Measurements from ENCODE around the gene ANOS1.
"Not testable (repeated sequence)": the region's sequence is repeated elsewhere in the genome, so short reads cannot be mapped to it uniquely, and the experiment has no call there.

ANOS1 gene

DNA sequence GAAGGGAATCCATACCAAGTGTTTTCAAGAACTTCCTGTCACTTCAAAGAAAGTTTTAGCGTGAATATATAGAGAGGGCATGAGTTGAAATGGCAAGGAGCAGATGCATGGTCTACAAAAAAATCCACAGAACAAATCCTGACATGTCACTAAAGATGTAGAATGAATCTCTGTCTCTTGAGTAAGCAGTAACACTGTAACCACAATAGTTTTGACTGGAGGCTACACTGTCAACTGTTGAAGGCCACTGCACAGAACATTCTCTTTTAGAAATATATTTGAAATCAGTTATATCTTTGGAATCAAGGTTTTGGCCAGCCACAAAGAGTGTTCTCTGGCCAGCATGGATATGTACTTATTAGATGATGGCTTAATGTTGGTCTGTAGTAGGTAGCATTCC is 183.5 kb downstream of the ANOS1 start:
- TF ChIP-seq, protein P1, sequence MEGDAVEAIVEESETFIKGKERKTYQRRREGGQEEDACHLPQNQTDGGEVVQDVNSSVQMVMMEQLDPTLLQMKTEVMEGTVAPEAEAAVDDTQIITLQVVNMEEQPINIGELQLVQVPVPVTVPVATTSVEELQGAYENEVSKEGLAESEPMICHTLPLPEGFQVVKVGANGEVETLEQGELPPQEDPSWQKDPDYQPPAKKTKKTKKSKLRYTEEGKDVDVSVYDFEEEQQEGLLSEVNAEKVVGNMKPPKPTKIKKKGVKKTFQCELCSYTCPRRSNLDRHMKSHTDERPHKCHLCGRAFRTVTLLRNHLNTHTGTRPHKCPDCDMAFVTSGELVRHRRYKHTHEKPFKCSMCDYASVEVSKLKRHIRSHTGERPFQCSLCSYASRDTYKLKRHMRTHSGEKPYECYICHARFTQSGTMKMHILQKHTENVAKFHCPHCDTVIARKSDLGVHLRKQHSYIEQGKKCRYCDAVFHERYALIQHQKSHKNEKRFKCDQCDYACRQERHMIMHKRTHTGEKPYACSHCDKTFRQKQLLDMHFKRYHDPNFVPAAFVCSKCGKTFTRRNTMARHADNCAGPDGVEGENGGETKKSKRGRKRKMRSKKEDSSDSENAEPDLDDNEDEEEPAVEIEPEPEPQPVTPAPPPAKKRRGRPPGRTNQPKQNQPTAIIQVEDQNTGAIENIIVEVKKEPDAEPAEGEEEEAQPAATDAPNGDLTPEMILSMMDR (IDR thresholded peaks at IDR 0.05; ENCODE audit: borderline replicate concordance, control extremely low read depth, extremely low read depth, insufficient read depth, missing control alignments): no peak
- in situ Hi-C loops (cut with MboI; ENCODE audit: low sequenced_read_pairs, unreplicated experiment): no loop called here
- DNase-seq (ENCODE audit: low spot score): no peak

DNA sequence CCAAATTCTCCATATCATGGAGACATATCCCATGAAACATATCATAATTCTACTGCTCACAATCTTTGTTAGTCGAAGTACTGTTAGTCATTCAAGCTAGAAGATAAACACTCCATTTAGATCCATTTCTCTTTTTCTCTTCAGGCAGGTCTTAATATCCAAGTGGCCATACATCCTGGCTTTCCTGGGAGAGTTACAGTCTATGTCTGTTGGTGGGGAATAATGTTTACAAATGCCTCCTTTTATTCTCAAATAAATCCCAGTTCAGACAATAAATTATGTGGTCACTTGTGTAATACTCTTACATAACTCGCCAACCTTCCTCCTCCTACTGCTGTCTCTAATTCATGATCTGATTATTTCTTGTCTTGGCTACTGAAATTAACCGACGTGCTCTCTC is 185.2 kb downstream of the ANOS1 start:
- in situ Hi-C loops (cut with MboI; ENCODE audit: low sequenced_read_pairs, unreplicated experiment): no loop called here
- DNase-seq (ENCODE audit: low spot score): no peak
- TF ChIP-seq, protein P1 (IDR thresholded peaks at IDR 0.05; ENCODE audit: borderline replicate concordance, control extremely low read depth, extremely low read depth, insufficient read depth, missing control alignments): no peak

- in situ Hi-C loops (cut with MboI; ENCODE audit: low sequenced_read_pairs, unreplicated experiment): no loop called here
- no peak for DNase-seq (ENCODE audit: low spot score)
- TF ChIP-seq, protein P1 (IDR thresholded peaks at IDR 0.05; ENCODE audit: borderline replicate concordance, control extremely low read depth, extremely low read depth, insufficient read depth, missing control alignments): no peak
These were observed 211.1 kb downstream of the ANOS1 start for GRCh38 chrX:8520791-8521190.

DNA sequence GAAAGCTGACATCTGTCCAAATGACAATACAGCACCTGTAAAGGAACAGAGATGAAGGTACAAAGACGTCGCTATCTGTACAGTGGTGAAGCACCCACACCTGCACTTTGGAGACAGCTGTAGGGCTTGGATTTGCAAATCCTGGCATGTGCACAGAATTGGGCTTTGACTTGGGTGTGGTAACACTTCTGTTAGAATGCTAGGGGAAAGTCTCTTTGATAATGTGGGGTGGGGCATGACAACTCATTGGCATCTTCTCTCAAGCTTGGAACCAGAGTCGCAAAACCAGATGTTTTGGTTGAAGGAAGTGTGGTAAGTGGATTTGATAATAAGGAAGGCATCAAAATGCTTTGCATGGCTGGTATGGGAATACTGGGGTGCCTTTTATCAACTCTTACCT is 211.8 kb downstream of the ANOS1 start:
- in situ Hi-C loops (cut with MboI; ENCODE audit: low sequenced_read_pairs, unreplicated experiment): no loop called here
- DNase-seq (ENCODE audit: low spot score): no peak
- TF ChIP-seq, protein P1 (IDR thresholded peaks at IDR 0.05; ENCODE audit: borderline replicate concordance, control extremely low read depth, extremely low read depth, insufficient read depth, missing control alignments): no peak

DNA sequence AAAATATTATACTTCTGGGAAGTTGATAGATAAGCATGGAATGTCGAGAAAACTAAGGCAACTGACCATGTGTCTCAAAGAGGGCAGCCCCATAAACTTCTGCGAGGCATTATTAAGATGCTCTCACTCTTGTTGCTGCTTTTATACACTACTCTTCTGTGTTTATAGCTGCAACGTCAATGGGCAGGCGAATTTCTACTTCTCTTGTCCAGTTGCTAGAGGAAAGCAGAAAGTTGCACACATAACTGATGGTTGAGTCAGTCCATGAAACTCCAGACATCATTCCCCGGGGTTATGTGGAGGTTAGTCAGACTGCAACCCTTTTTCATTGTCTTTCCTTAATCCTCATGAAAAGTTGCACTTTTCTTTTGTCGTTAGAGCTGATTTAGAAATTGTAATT is 227.5 kb downstream of the ANOS1 start:
- in situ Hi-C loops (cut with MboI; ENCODE audit: low sequenced_read_pairs, unreplicated experiment): no loop called here
- TF ChIP-seq, protein P1 (IDR thresholded peaks at IDR 0.05; ENCODE audit: borderline replicate concordance, control extremely low read depth, extremely low read depth, insufficient read depth, missing control alignments): no peak
- no peak for DNase-seq (ENCODE audit: low spot score)

DNA sequence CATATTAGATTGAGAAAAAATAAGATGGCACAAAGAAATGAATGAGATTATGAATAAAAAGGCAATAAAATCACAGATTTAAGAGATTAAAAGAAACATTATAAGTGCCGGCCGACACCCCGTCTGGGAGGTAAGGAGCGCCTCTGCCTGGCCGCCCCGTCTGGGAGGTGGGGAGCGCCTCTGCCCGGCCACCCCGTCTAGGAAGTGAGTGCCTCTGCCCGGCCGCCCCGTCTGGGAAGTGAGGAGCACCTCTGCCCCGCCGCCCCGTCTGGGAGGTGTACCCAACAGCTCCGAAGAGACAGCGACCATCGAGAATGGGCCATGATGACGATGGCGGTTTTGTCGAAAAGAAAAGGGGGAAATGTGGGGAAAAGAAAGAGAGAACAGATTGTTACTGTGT is 229.8 kb downstream of the ANOS1 start:
- DNase-seq (ENCODE audit: low spot score); in situ Hi-C loops (cut with MboI; ENCODE audit: low sequenced_read_pairs, unreplicated experiment): not testable (repeated sequence)

DNA sequence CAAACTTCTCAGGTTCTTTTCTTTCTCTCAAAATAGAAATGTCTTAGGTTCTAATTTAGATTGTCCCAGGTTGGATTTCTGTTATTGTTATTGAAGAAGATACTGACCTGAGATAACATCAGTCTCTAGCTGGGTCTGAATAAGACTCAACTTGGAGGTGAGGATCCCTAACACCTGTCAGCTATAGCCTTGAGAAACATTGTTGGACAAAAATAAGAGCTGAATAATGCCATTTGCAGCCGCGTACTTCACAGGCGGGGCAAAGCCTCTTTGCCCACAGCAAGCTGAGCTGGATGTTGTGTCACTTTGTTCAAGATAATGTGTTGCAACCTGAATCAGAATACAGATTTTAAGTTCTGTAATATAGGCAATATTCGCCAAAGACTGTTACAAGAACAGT is 231.7 kb downstream of the ANOS1 start:
- no peak for DNase-seq (ENCODE audit: low spot score)
- in situ Hi-C loops (cut with MboI; ENCODE audit: low sequenced_read_pairs, unreplicated experiment): no loop called here
- TF ChIP-seq, protein P1 (IDR thresholded peaks at IDR 0.05; ENCODE audit: borderline replicate concordance, control extremely low read depth, extremely low read depth, insufficient read depth, missing control alignments): no peak

DNA sequence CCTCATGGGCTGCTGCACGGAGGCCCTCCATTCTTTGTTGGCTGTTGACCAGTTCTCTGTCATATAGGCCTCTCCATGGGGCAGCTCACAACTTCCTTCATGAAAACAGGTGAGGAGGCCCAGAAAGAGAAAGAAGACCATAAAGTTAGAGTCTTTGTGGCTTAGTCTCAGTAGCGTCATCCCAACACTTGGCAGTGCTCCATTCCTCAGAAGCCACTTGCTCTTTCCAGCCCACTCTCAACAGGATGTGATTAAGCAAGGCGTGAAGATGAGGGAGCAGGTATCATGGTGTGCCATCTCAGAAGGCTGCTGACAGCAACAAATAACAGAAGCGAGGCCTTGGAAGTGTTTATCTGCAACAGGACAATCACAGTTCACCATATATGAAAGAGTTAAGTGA is 236.9 kb downstream of the ANOS1 start:
- in situ Hi-C loops (cut with MboI; ENCODE audit: low sequenced_read_pairs, unreplicated experiment); DNase-seq (ENCODE audit: low spot score): not testable (repeated sequence)
